ENCODE results near the gene MED12L. TPM values are rescaled to one million over a fixed set of nuclear protein-coding genes. Genes with fewer than 3 reads are reported as not detected.

MED12L gene
- total RNA-seq, 8 experiments from 2014 or later: 5.9 to 15.7 (median 10.0) TPM

- WGBS, 10 experiments: 17 to 94% (median 60%) methylated on average over 1 to 5 of the region's 5 CpGs; no CpG with 5 or more reads in 1 of the 10 experiments
- Histone ChIP-seq H3K4me1 (replicated peaks in 1 of 2) (no peaks in the 10 kb centered on the region), H3K27ac (no peak overlapping the region), H3K4me3 (no peak overlapping the region)
- in situ Hi-C loops (cut with MboI; ENCODE audit: low pct_unique_long_range_greater_than_20kb in 2 of 9, low sequenced_read_pairs in 9 of 9, unreplicated experiment in 9 of 9): loop anchor here in 6 of 9 experiments (5.0 to 25.0 kb wide), 4 partner anchors 117 to 553 kb away; no protein-coding TSS in a partner anchor
- ATAC-seq (replicated peaks in 6 of 8): peak in 1 of 8 experiments; percentile 58
These were observed 198.5 kb downstream of the MED12L start for GRCh38 chr3:151283907-151284461.

- in situ Hi-C loops (cut with MboI; ENCODE audit: low pct_unique_long_range_greater_than_20kb in 2 of 9, low sequenced_read_pairs in 9 of 9, unreplicated experiment in 9 of 9): loop anchor here in 6 of 9 experiments (10.0 to 25.0 kb wide), 3 partner anchors 121 to 551 kb away; no protein-coding TSS in a partner anchor
- WGBS, 10 experiments: 40 to 100% (median 83%) methylated on average over 1 of the region's 1 CpG; no CpG with 5 or more reads in 5 of the 10 experiments
- Histone ChIP-seq H3K4me1 (replicated peaks in 1 of 2) (no peaks in the 10 kb centered on the region), H3K27ac (no peak overlapping the region), H3K4me3 (no peak overlapping the region)
- no peak for ATAC-seq (replicated peaks in 6 of 8)
These were observed 200.5 kb downstream of the MED12L start for GRCh38 chr3:151285940-151286339.

GRCh38 chr3:151289445-151289844 lies 204.0 kb downstream of the MED12L start:
- in situ Hi-C loops (cut with MboI; ENCODE audit: low pct_unique_long_range_greater_than_20kb in 2 of 9, low sequenced_read_pairs in 9 of 9, unreplicated experiment in 9 of 9): loop anchor here in 6 of 9 experiments (10.0 to 25.0 kb wide), 3 partner anchors 125 to 548 kb away; no protein-coding TSS in a partner anchor
- Histone ChIP-seq H3K27ac (no peak overlapping the region), H3K4me1 (replicated peaks in 1 of 2) (no peaks in the 10 kb centered on the region), H3K4me3 (no peak overlapping the region)
- 0 to 64% (median 0%) methylated on average over 2 to 3 of the region's 3 CpGs; no CpG with 5 or more reads in 1 of the 10 experiments for WGBS, 10 experiments
- peak in 1 of 8 experiments; percentile 90 for ATAC-seq (replicated peaks in 6 of 8)

- no peak overlapping the region for H3K27ac ChIP-seq
- in situ Hi-C loops (cut with MboI; ENCODE audit: low pct_unique_long_range_greater_than_20kb in 2 of 9, low sequenced_read_pairs in 9 of 9, unreplicated experiment in 9 of 9): loop anchor here in 5 of 9 experiments (25.0 kb wide), 2 partner anchors 128 to 547 kb away; no protein-coding TSS in a partner anchor
- H3K4me3 ChIP-seq: no peak overlapping the region
- peak in 1 of 8 experiments; percentile 26 for ATAC-seq (replicated peaks in 6 of 8)
- no peaks in the 10 kb centered on the region for H3K4me1 ChIP-seq (replicated peaks in 1 of 2)
- WGBS, 10 experiments: 0 to 100% (median 73%) methylated on average over 1 to 3 of the region's 3 CpGs
These were observed 205.2 kb downstream of the MED12L start for GRCh38 chr3:151290673-151291072.

- in situ Hi-C loops (cut with MboI; ENCODE audit: low pct_unique_long_range_greater_than_20kb in 2 of 9, low sequenced_read_pairs in 9 of 9, unreplicated experiment in 9 of 9): loop anchor here in 5 of 9 experiments (25.0 kb wide), 2 partner anchors 131 to 544 kb away; no protein-coding TSS in a partner anchor
- no peak overlapping the region for H3K27ac ChIP-seq
- no peak for ATAC-seq (replicated peaks in 6 of 8)
- WGBS, 10 experiments: 40 to 100% (median 72%) methylated on average over 1 to 6 of the region's 6 CpGs; no CpG with 5 or more reads in 3 of the 10 experiments
- no peak overlapping the region for H3K4me3 ChIP-seq
- H3K4me1 ChIP-seq (replicated peaks in 1 of 2): no peaks in the 10 kb centered on the region
These were observed 207.7 kb downstream of the MED12L start for GRCh38 chr3:151293127-151293526.

GRCh38 chr3:151296226-151296625 lies 210.8 kb downstream of the MED12L start:
- 75 to 100% (median 100%) methylated on average over 1 to 3 of the region's 3 CpGs; no CpG with 5 or more reads in 7 of the 10 experiments for WGBS, 10 experiments
- H3K4me3 ChIP-seq: no peak overlapping the region
- no peak overlapping the region for H3K27ac ChIP-seq
- ATAC-seq (replicated peaks in 6 of 8): no peak
- in situ Hi-C loops (cut with MboI; ENCODE audit: low pct_unique_long_range_greater_than_20kb in 2 of 9, low sequenced_read_pairs in 9 of 9, unreplicated experiment in 9 of 9): loop anchor here in 5 of 9 experiments (25.0 kb wide), 2 partner anchors 134 to 541 kb away; no protein-coding TSS in a partner anchor
- H3K4me1 ChIP-seq (replicated peaks in 1 of 2): no peaks in the 10 kb centered on the region

- in situ Hi-C loops (cut with MboI; ENCODE audit: low pct_unique_long_range_greater_than_20kb in 2 of 9, low sequenced_read_pairs in 9 of 9, unreplicated experiment in 9 of 9): loop anchor here in 5 of 9 experiments (25.0 kb wide), 2 partner anchors 135 to 540 kb away; no protein-coding TSS in a partner anchor
- no peak overlapping the region for H3K4me3 ChIP-seq
- H3K4me1 ChIP-seq (replicated peaks in 1 of 2): no peaks in the 10 kb centered on the region
- ATAC-seq (replicated peaks in 6 of 8): peak in 2 of 8 experiments; percentile 28 to 56
- no peak overlapping the region for H3K27ac ChIP-seq
- 60 to 100% (median 75%) methylated on average over 1 to 2 of the region's 2 CpGs; no CpG with 5 or more reads in 1 of the 10 experiments for WGBS, 10 experiments
These were observed 212.0 kb downstream of the MED12L start for GRCh38 chr3:151297429-151297828.

GRCh38 chr3:151299006-151299405 lies 213.5 kb downstream of the MED12L start:
- WGBS, 10 experiments: 47 to 100% (median 93%) methylated on average over 1 to 2 of the region's 2 CpGs; no CpG with 5 or more reads in 2 of the 10 experiments
- H3K4me1 ChIP-seq (replicated peaks in 1 of 2): no peaks in the 10 kb centered on the region
- H3K4me3 ChIP-seq: no peak overlapping the region
- in situ Hi-C loops (cut with MboI; ENCODE audit: low pct_unique_long_range_greater_than_20kb in 2 of 9, low sequenced_read_pairs in 9 of 9, unreplicated experiment in 9 of 9): loop anchor here in 5 of 9 experiments (25.0 kb wide), 2 partner anchors 137 to 538 kb away; no protein-coding TSS in a partner anchor
- no peak overlapping the region for H3K27ac ChIP-seq
- no peak for ATAC-seq (replicated peaks in 6 of 8)

- no peak for ATAC-seq (replicated peaks in 6 of 8)
- H3K4me3 ChIP-seq: no peak overlapping the region
- H3K4me1 ChIP-seq (replicated peaks in 1 of 2): no peaks in the 10 kb centered on the region
- 78 to 100% (median 96%) methylated on average over 1 of the region's 1 CpG; no CpG with 5 or more reads in 6 of the 10 experiments for WGBS, 10 experiments
- in situ Hi-C loops (cut with MboI; ENCODE audit: low pct_unique_long_range_greater_than_20kb in 2 of 9, low sequenced_read_pairs in 9 of 9, unreplicated experiment in 9 of 9): no loop called here
- no peak overlapping the region for H3K27ac ChIP-seq
These were observed 215.1 kb downstream of the MED12L start for GRCh38 chr3:151300539-151300938.

- no peaks in the 10 kb centered on the region for H3K4me1 ChIP-seq (replicated peaks in 1 of 2)
- peak in 2 of 8 experiments; percentile 34 to 39 for ATAC-seq (replicated peaks in 6 of 8)
- WGBS, 10 experiments: 60 to 100% (median 89%) methylated on average over 1 to 3 of the region's 3 CpGs; no CpG with 5 or more reads in 1 of the 10 experiments
- H3K27ac ChIP-seq: no peak overlapping the region
- in situ Hi-C loops (cut with MboI; ENCODE audit: low pct_unique_long_range_greater_than_20kb in 2 of 9, low sequenced_read_pairs in 9 of 9, unreplicated experiment in 9 of 9): no loop called here
- no peak overlapping the region for H3K4me3 ChIP-seq
These were observed 216.3 kb downstream of the MED12L start for GRCh38 chr3:151301787-151302186.

GRCh38 chr3:151303751-151304150 lies 218.3 kb downstream of the MED12L start:
- H3K4me1 ChIP-seq (replicated peaks in 1 of 2): no peaks in the 10 kb centered on the region
- no peak for ATAC-seq (replicated peaks in 6 of 8)
- H3K27ac ChIP-seq: no peak overlapping the region
- 38 to 83% (median 67%) methylated on average over 1 to 2 of the region's 2 CpGs; no CpG with 5 or more reads in 3 of the 10 experiments for whole genome bisulfite sequencing, 10 experiments
- no peak overlapping the region for H3K4me3 ChIP-seq
- in situ Hi-C loops (cut with MboI; ENCODE audit: low pct_unique_long_range_greater_than_20kb in 2 of 9, low sequenced_read_pairs in 9 of 9, unreplicated experiment in 9 of 9): no loop called here

GRCh38 chr3:151305060-151305774 lies 219.8 kb downstream of the MED12L start:
- in situ Hi-C loops (cut with MboI; ENCODE audit: low pct_unique_long_range_greater_than_20kb in 2 of 9, low sequenced_read_pairs in 9 of 9, unreplicated experiment in 9 of 9): no loop called here
- WGBS, 10 experiments: 0 to 90% (median 60%) methylated on average over 2 to 7 of the region's 7 CpGs; no CpG with 5 or more reads in 1 of the 10 experiments
- Histone ChIP-seq H3K4me1 (replicated peaks in 1 of 2) (no peaks in the 10 kb centered on the region), H3K27ac (no peak overlapping the region), H3K4me3 (no peak overlapping the region)
- peak; percentile 27 to 94 (median 82) for ATAC-seq (replicated peaks in 6 of 8)

GRCh38 chr3:151305775-151306151 lies 220.3 kb downstream of the MED12L start:
- in situ Hi-C loops (cut with MboI; ENCODE audit: low pct_unique_long_range_greater_than_20kb in 2 of 9, low sequenced_read_pairs in 9 of 9, unreplicated experiment in 9 of 9): no loop called here
- Histone ChIP-seq H3K4me3 (no peak overlapping the region), H3K27ac (no peak overlapping the region), H3K4me1 (replicated peaks in 1 of 2) (no peaks in the 10 kb centered on the region)
- no peak for ATAC-seq (replicated peaks in 6 of 8)
- 60 to 100% (median 93%) methylated on average over 1 to 4 of the region's 4 CpGs; no CpG with 5 or more reads in 1 of the 10 experiments for WGBS, 10 experiments

Measured in motor neuron (in vitro differentiated cells).